ENCODE data around the gene PALS1. TPM values are rescaled to one million over a fixed set of nuclear protein-coding genes. Genes with fewer than 3 reads are reported as not detected.
A peak's percentile ranks its signal among the peaks of the same experiment; 100 is the strongest.

PALS1 gene
- total and polyA plus RNA-seq, 2 donors (not counting 3 experiments of a cell fraction or from before 2014, with no cell fraction given) = 5.2 to 22.0 TPM

DNA sequence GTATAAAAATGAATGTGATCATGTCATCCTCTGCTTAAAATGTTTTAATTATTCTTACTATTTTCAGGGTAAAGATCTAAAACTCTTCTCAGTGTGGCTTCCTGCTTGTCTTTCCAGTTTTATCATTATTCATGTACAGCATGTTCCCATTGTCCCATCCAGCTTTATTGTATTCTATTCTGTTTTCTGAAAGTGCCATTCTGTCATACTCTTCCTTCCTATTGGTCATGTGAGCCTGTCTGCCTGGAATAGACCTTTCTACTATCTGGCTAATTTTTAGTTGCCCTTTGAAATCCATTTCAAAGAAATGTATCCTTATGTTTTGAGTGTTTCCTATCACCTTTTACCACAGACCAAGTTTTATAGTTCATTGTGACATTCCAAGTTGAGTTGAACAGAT lies 34.9 kb downstream of the PALS1 start:
- ChIA-PET CTCF (interaction anchor here (0.9 to 4.7 kb wide), 2 partner anchors 10 to 44 kb away, joined by 3 to 41 read pairs; no protein-coding TSS in a partner anchor), POLR2A (no interaction called here)
- no peaks in the 10 kb centered on the region for H3K9me3 ChIP-seq (replicated peaks; ENCODE audit: control insufficient read depth, insufficient read depth, low read length)
- no peak for TF ChIP-seq POLR2A (IDR thresholded peaks at IDR 0.05; ENCODE audit: low read depth, low read length)
- TF ChIP-seq POLR2AphosphoS5 (IDR thresholded peaks at IDR 0.05; ENCODE audit: insufficient read depth, low read depth, low read length) = no peak
- TF ChIP-seq, protein P1, sequence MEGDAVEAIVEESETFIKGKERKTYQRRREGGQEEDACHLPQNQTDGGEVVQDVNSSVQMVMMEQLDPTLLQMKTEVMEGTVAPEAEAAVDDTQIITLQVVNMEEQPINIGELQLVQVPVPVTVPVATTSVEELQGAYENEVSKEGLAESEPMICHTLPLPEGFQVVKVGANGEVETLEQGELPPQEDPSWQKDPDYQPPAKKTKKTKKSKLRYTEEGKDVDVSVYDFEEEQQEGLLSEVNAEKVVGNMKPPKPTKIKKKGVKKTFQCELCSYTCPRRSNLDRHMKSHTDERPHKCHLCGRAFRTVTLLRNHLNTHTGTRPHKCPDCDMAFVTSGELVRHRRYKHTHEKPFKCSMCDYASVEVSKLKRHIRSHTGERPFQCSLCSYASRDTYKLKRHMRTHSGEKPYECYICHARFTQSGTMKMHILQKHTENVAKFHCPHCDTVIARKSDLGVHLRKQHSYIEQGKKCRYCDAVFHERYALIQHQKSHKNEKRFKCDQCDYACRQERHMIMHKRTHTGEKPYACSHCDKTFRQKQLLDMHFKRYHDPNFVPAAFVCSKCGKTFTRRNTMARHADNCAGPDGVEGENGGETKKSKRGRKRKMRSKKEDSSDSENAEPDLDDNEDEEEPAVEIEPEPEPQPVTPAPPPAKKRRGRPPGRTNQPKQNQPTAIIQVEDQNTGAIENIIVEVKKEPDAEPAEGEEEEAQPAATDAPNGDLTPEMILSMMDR (IDR thresholded peaks at IDR 0.05; ENCODE audit: extremely low read depth in 1 of 2, insufficient read depth in 1 of 2, low read depth in 1 of 2, low read length in 2 of 2) = no peak
- TF ChIP-seq EZH2 (IDR thresholded peaks at IDR 0.05; ENCODE audit: borderline replicate concordance, low read depth, low read length, severe bottlenecking) = no peak
- no peak for TF ChIP-seq FOS (IDR thresholded peaks at IDR 0.05; ENCODE audit: borderline replicate concordance, insufficient read depth, low read length)
- no peak for TF ChIP-seq JUN (IDR thresholded peaks at IDR 0.05; ENCODE audit: borderline replicate concordance, insufficient read depth, insufficient read length, low read depth)
- TF ChIP-seq GATA2 (IDR thresholded peaks at IDR 0.05; ENCODE audit: insufficient read depth, insufficient read length, low read depth, low read length) = no peak
- no peak for TF ChIP-seq MYC (IDR thresholded peaks at IDR 0.05; ENCODE audit: low read depth, low read length)
- TF ChIP-seq, protein P2, sequence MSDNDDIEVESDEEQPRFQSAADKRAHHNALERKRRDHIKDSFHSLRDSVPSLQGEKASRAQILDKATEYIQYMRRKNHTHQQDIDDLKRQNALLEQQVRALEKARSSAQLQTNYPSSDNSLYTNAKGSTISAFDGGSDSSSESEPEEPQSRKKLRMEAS (IDR thresholded peaks at IDR 0.05; ENCODE audit: insufficient read depth, insufficient read length) = no peak
- no peak overlapping the region for H3K4me2 ChIP-seq (ENCODE audit: insufficient read depth, low read length)
- H3K9ac ChIP-seq (replicated peaks; ENCODE audit: extremely low read depth, insufficient read depth, low read length) = no peak overlapping the region
- no peak overlapping the region for H3K4me3 ChIP-seq (replicated peaks in 1 of 3; ENCODE audit: insufficient read depth in 1 of 3, low read depth in 1 of 3, low read length in 3 of 3)
- BruUV-seq (replicated peaks) = no TSS peak
- H3K4me1 ChIP-seq (ENCODE audit: control insufficient read depth, extremely low read depth, insufficient read depth, low read length) = peaks cover 5% of the 10 kb centered on the region
- dilution Hi-C loops (cut with MboI; ENCODE audit: extremely low pct_ligation_motif_present, low sequenced_read_pairs) = no loop called here
- intact Hi-C loops (cut with micrococcal nuclease) = no loop called here
- H3K9me1 ChIP-seq (replicated peaks; ENCODE audit: control insufficient read depth, extremely low read depth, insufficient read depth, low read length) = no peaks in the 10 kb centered on the region
- no peaks in the 10 kb centered on the region for H3K27me3 ChIP-seq (ENCODE audit: control insufficient read depth in 2 of 2, insufficient read depth in 2 of 2, low read length in 2 of 2)
- peaks cover 17% of the 10 kb centered on the region for H3K79me2 ChIP-seq (ENCODE audit: control insufficient read depth, insufficient read depth, low read length)
- H4K20me1 ChIP-seq (replicated peaks; ENCODE audit: control insufficient read depth, extremely low read depth, insufficient read depth, low read length) = no peaks in the 10 kb centered on the region
- FAIRE-seq = no peak
- H3K27ac ChIP-seq (ENCODE audit: insufficient read depth, low read depth, low read length) = no peak overlapping the region
- no peaks in the 10 kb centered on the region for H3K36me3 ChIP-seq (ENCODE audit: control insufficient read depth in 2 of 2, extremely low read depth in 1 of 2, insufficient read depth in 2 of 2, low read length in 2 of 2)
- H2AFZ ChIP-seq (ENCODE audit: low read depth, low read length) = no peak overlapping the region
- DNase-seq (ENCODE audit: low read depth, low spot score) = peak; percentile 21
